ENCODE data around the gene CABP2. TPM values are rescaled to one million over a fixed set of nuclear protein-coding genes. Genes with fewer than 3 reads are reported as not detected.

The CABP2 gene
- total RNA-seq, 4 donors from 2014 or later = not detected

- TF ChIP-seq, protein P1, sequence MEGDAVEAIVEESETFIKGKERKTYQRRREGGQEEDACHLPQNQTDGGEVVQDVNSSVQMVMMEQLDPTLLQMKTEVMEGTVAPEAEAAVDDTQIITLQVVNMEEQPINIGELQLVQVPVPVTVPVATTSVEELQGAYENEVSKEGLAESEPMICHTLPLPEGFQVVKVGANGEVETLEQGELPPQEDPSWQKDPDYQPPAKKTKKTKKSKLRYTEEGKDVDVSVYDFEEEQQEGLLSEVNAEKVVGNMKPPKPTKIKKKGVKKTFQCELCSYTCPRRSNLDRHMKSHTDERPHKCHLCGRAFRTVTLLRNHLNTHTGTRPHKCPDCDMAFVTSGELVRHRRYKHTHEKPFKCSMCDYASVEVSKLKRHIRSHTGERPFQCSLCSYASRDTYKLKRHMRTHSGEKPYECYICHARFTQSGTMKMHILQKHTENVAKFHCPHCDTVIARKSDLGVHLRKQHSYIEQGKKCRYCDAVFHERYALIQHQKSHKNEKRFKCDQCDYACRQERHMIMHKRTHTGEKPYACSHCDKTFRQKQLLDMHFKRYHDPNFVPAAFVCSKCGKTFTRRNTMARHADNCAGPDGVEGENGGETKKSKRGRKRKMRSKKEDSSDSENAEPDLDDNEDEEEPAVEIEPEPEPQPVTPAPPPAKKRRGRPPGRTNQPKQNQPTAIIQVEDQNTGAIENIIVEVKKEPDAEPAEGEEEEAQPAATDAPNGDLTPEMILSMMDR (IDR thresholded peaks at IDR 0.05; ENCODE audit: low read depth) = no peak
Observed at GRCh38 chr11:67505605-67506396, 17.4 kb downstream of the CABP2 start.

- TF ChIP-seq, protein P1 (IDR thresholded peaks at IDR 0.05; ENCODE audit: low read depth) = no peak
Observed at GRCh38 chr11:67504950-67505581, 18.2 kb downstream of the CABP2 start, which contains the start of gene PITPNM1. Gene PITPNM1, minus strand, starts transcription at chr11:67505363. Its CDS starts 1,183 bp downstream, at chr11:67504180.

- TF ChIP-seq, protein P1 (IDR thresholded peaks at IDR 0.05; ENCODE audit: low read depth) = no peak
Observed at GRCh38 chr11:67504005-67504949, 19.0 kb downstream of the CABP2 start.

DNA sequence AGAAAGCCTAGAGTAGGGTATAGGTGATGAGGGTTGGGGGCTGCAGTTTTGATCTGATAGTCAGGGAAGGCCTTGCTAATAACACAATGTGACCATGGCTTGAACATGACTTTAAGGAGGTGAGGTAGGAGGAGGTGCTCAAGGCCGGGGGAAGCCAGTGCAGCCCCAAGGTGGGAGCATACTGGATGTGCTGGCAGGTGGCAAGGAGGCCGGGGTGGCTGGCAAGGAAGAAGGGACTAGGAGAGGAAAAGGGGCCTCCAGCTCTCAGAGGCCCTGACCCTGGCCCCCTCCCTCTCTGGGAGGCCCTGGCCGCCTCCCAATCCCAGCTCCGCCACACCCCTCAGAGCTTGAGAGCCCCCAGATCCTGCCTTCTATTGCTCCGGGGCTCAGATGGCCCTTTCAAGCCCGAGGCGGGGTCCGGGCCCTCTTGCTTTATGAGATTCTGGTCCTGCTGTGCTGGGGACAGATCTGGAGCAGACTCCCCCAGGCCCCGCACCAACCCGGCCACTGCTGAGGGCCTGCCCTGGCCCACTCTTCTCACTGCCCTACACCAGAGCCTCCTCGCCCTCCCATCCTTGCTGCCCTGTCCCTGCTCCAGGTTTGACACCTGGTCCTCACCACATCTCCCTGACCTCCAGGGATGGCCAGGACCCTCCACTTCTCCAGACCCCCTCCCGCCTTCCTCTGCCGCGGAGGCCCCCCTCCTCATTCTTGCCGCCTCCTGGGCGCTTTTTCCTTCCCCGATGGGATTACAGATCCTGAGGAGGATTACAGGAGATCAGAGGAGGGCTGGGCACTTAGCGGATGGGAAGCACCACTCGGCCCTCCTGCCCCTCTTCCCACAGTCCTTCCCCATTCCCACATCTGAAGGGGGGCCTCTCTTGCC, 19.9 kb downstream of the CABP2 start:
- TF ChIP-seq, protein P1 (IDR thresholded peaks at IDR 0.05; ENCODE audit: low read depth) = no peak

DNA sequence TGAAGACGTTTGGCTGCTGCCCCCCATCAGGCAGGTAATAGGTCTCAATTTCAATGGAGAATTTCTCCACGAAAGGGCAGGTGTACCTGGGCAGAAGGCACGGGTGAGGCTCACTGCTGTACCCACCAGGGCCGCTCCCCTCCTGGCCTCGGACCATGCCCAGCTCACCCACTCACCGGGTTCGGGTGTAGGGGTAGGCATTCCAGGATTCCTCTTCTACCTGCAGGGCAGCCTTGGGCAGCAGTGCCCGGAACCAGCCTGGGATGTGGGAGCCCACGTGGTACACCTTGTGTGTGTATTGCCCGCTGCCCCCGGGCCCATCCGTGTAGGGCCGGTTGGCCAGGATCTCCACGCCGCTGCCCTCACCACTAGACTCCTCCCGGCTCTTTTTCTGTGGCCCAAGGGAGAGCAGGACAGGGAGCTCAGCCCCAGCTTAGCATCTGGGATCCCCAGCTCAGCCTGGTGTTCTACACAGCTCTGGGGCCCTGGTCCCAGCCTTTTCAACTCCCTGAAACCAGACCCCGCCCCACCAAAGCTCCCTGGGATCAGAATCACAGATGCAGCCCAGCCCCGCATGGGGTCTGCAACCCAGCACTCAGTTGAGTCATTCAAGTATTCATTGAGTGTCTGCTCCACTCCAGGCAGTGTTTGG, 20.8 kb downstream of the CABP2 start:
- TF ChIP-seq, protein P1 (IDR thresholded peaks at IDR 0.05; ENCODE audit: low read depth) = no peak

DNA sequence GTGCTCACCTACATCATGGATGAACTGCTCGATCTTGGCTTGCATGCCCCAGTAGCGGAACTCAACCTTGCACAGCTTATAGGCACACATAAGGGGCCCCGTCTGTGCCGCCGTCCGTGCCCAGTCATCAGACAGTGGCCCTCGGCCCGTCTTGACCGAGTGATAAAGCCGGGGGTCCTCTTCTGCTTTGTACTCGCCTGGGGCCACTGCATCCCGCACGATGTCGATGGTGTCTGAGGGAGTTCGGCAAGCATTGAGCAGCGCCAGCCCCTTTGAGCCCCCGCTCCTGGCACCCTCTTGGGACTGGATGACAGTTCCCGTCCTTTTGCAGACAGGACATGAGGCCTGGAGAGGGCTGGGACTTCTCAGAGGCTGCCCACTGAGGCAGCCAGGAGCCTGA, 21.4 kb downstream of the CABP2 start:
- TF ChIP-seq, protein P1 (IDR thresholded peaks at IDR 0.05; ENCODE audit: low read depth) = no peak

All from subcutaneous adipose tissue (tissue), 4 donors.